Colonic mucosa (tissue), 4 donors: Measurements from ENCODE around the gene TSPAN5. TPM values are rescaled to one million over a fixed set of nuclear protein-coding genes. Genes with fewer than 3 reads are reported as not detected.

Source experiments
- DNase-seq: peaks from one replicate; pipeline ENCODE4 v3.0.0-alpha.2; 2020
- H3K27ac ChIP-seq: fragments of 200-600 bp; one replicate; pipeline ENCODE4 v1.8.0; 2021
- H3K27me3 ChIP-seq: fragments of 200-600 bp; one replicate; pipeline ENCODE4 v1.8.0; 2021
- H3K36me3 ChIP-seq: fragments of 200-600 bp; one replicate; pipeline ENCODE4 v1.8.0; 2021
- H3K4me1 ChIP-seq: fragments of 200-600 bp; one replicate; pipeline ENCODE4 v1.8.0; 2021; ENCODE audit warnings: mild to moderate bottlenecking
- H3K4me3 ChIP-seq: fragments of 200-600 bp; one replicate; pipeline ENCODE4 v1.8.0; 2021
- H3K9ac ChIP-seq, 2 donors: one replicate each; pipeline ENCODE4 v1.7.0; 2013; ENCODE audit warnings: control low read depth in 2 of 2, low read depth in 2 of 2, low read length in 2 of 2
- H3K9me3 ChIP-seq: fragments of 200-600 bp; one replicate; pipeline ENCODE4 v1.8.0; 2021
- CTCF ChIP-seq: fragments of 200-600 bp; IDR thresholded peaks from one replicate; pipeline ENCODE4 v1.8.0; 2022; ENCODE audit warnings: antibody characterized with exemption, mild to moderate bottlenecking
- intact Hi-C: fragments of 100-400 bp; cut with DNase I; formaldehyde crosslinking; loops from one replicate; pipeline ENCODE4 v1.14.1; 2022
- total RNA-seq, 2 donors: library from RNA; stranded (reverse); fragmentation: NEBNext Ultra II Directional in 1 of 2; extraction: Animal tissue kit (Norgen Biotek cat#: 25700) in 1 of 2; gene quantifications; one replicate each; pipeline ENCODE4 v1.2.1, GENCODE V29; 2021
- donor health status: healthy.
- donor health status: DM: no; HTN: no; CAD: no.
- donor health status: DM: no; HTN: no; CAD: no.

The TSPAN5 gene
- total RNA-seq, 2 donors from 2014 or later = 5.3 to 5.6 TPM

- Histone ChIP-seq H3K4me3 (no peak overlapping the region), H3K4me1 (no peaks in the 10 kb centered on the region), H3K27ac (no peak overlapping the region), H3K27me3 (no peaks in the 10 kb centered on the region), H3K9ac (no peak overlapping the region), H3K9me3 (no peaks in the 10 kb centered on the region), H3K36me3 (no peaks in the 10 kb centered on the region)
- TF ChIP-seq CTCF = no peak
- no peak for DNase-seq
- intact Hi-C loops = no loop called here
Observed at GRCh38 chr4:98448908-98449307, 209.5 kb downstream of the TSPAN5 start.

DNA sequence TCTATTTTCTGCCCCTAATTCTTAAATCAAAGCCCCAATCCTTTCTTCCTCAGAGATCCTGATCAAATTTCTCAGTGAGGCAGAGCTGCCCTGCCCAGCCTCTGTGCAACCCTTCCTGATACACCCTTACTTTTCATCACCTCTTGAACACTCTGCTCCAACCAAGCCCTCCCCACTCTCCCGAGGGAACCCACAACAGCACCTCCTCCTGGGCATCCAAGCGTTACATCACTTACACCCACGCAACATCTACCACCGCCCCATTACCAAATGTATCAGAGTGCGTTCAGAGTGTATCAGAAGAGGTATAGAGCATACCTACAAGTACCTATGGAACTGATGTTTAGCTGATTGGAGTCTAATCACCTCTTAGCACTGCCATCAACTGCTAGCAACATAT, 210.8 kb downstream of the TSPAN5 start:
- Histone ChIP-seq H3K9ac (no peak overlapping the region), H3K27me3 (no peaks in the 10 kb centered on the region), H3K4me1 (no peaks in the 10 kb centered on the region), H3K4me3 (no peak overlapping the region), H3K27ac (no peak overlapping the region), H3K9me3 (no peaks in the 10 kb centered on the region), H3K36me3 (no peaks in the 10 kb centered on the region)
- DNase-seq = no peak
- intact Hi-C loops = no loop called here
- TF ChIP-seq CTCF = no peak

DNA sequence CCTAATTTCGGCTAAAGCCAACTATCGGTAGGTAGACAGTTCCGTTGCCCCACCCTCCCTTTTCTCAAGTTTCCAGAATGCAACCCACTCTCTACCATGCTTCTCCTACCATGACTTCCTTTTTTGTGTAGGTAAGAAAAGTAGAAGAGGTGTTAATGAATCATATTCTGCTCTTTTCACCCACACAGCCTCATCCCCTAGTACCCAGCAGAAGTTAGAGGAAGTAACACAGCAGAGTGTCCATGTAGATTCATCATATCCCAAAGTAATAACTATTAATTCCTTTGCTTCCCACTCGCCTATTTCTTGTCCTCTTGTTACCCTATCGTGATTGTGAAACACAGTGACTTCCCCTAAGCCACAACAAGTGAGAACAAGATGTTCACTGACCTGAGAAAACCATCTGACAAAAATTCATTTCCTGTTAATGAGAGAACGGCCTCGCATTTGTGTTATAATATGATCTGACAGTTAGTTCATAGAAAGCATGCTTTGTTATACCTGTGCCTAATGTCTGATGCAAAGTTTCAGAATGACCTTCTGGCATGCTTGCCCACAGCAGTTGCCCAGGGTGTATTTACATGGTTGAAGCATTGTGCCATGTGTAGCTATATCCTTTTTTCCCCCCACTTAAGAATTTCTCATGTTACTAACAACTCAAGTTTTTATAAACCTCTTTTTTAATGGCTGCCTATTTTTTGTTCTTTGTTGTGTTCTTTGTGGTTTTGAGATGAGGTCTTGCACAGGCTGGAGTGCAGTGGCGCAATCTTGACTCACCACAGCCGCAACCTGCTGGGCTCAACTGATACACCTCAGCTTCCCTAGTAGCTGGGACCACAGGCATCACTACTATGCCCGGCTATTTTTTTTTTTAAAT, 211.7 kb downstream of the TSPAN5 start:
- Histone ChIP-seq H3K27me3 (no peaks in the 10 kb centered on the region), H3K9ac (no peak overlapping the region), H3K4me1 (no peaks in the 10 kb centered on the region), H3K9me3 (no peaks in the 10 kb centered on the region), H3K36me3 (no peaks in the 10 kb centered on the region), H3K4me3 (no peak overlapping the region), H3K27ac (peak overlapping the region; percentile 32)
- intact Hi-C loops = no loop called here
- no peak for DNase-seq
- TF ChIP-seq CTCF = no peak

- intact Hi-C loops = no loop called here
- Histone ChIP-seq H3K9ac (no peak overlapping the region), H3K4me1 (no peaks in the 10 kb centered on the region), H3K27ac (no peak overlapping the region), H3K36me3 (no peaks in the 10 kb centered on the region), H3K27me3 (no peaks in the 10 kb centered on the region), H3K4me3 (no peak overlapping the region), H3K9me3 (no peaks in the 10 kb centered on the region)
- TF ChIP-seq CTCF = no peak
- DNase-seq = no peak
Observed at GRCh38 chr4:98444371-98444770, 214.0 kb downstream of the TSPAN5 start.

DNA sequence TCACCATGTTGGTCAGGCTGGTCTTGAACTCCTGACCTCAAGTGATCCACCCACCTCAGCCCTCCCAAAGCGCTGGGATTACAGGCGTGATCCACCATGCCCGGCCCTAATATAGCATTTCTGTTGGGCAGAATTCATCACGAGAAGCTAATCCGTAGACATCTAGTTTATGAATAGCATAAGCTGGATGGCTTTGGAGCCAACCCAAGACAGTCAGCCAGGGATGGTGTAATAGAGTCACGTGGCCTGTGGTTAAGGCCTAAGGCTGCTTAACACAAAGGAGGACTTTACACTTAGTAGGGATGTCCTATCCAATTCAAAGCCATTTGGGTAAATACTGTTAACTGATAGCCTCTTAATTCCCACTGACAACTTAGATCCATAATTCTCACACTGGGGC, 223.6 kb downstream of the TSPAN5 start:
- DNase-seq = no peak
- intact Hi-C loops = no loop called here

More for the DNA sequence above, 223.6 kb downstream of the TSPAN5 start:
- no peak overlapping the region for H3K4me3 ChIP-seq
- H3K9ac ChIP-seq = no peak overlapping the region
- H3K9me3 ChIP-seq = no peaks in the 10 kb centered on the region
- no peaks in the 10 kb centered on the region for H3K36me3 ChIP-seq
- no peak for TF ChIP-seq CTCF
- no peaks in the 10 kb centered on the region for H3K27me3 ChIP-seq
- H3K27ac ChIP-seq = no peak overlapping the region
- no peaks in the 10 kb centered on the region for H3K4me1 ChIP-seq
